Lung (tissue), 12 donors: ENCODE results near the gene GAB3. TPM values are rescaled to one million over a fixed set of nuclear protein-coding genes. Genes with fewer than 3 reads are reported as not detected.

Experiments
- ATAC-seq: fragments of 200-7000 bp; cut with Tn5 transposase; one replicate; pipeline ENCODE4 v1.9.1; 2020; ENCODE audit warnings: moderate number of reproducible peaks; ENCODE audit not compliant: insufficient read depth, low FRiP score
- DNase-seq, 3 donors: peaks; one replicate each; pipeline ENCODE4 v3.0.0-alpha.2; 2013 to 2017
- H3K27ac ChIP-seq, 2 donors: one replicate each; pipeline ENCODE4 v1.5.1; 2013; ENCODE audit warnings: mild to moderate bottlenecking in 2 of 2, moderate library complexity in 2 of 2, control low read depth in 1 of 2, inconsistent platforms in 1 of 2, low read depth in 1 of 2, low read length in 1 of 2
- H3K27me3 ChIP-seq, 3 donors: one replicate each; pipeline ENCODE4 v1.5.1; 2013; ENCODE audit warnings: low read length in 2 of 3; ENCODE audit not compliant: control insufficient read depth in 3 of 3, insufficient read depth in 3 of 3
- H3K36me3 ChIP-seq, 4 donors: one replicate each; pipeline ENCODE4 v1.5.1; 2013; ENCODE audit warnings: low read length in 4 of 4, mild to moderate bottlenecking in 1 of 4, moderate library complexity in 1 of 4; ENCODE audit not compliant: control insufficient read depth in 4 of 4, insufficient read depth in 4 of 4
- H3K4me1 ChIP-seq, 5 donors: one replicate each; pipeline ENCODE4 v1.5.1; 2013; ENCODE audit warnings: low read length in 5 of 5, mild to moderate bottlenecking in 2 of 5, moderate library complexity in 1 of 5; ENCODE audit not compliant: control insufficient read depth in 5 of 5, insufficient read depth in 5 of 5
- H3K4me3 ChIP-seq: one replicate; pipeline ENCODE4 v1.5.1; 2013; ENCODE audit warnings: mild to moderate bottlenecking, control low read depth, moderate library complexity
- H3K9ac ChIP-seq, 2 donors: one replicate each; pipeline ENCODE4 v1.5.1; 2013; ENCODE audit warnings: low read length in 2 of 2, control low read depth in 1 of 2; ENCODE audit not compliant: insufficient read depth in 1 of 2
- H3K9me3 ChIP-seq, 4 donors: one replicate each; pipeline ENCODE4 v1.5.1; 2013; ENCODE audit warnings: low read length in 3 of 4, mild to moderate bottlenecking in 1 of 4, moderate library complexity in 1 of 4; ENCODE audit not compliant: control insufficient read depth in 4 of 4, insufficient read depth in 3 of 4
- CTCF ChIP-seq: IDR thresholded peaks from 2 replicates; pipeline ENCODE4 v1.5.1; 2012; ENCODE audit warnings: mild to moderate bottlenecking; ENCODE audit errors: control extremely low read depth, extremely low read depth
- WGBS, 2 donors: extraction: QIAGEN DNeasy Blood & Tissue Kit; methylation state at CpG; one replicate each; pipeline ENCODE4 v1.1.7; 2013; 5-methylcytosine and 5-hydroxymethylcytosine counted together
- polyA plus RNA-seq, 2 donors: library from polyadenylated mRNA; stranded (reverse); fragments of 200-250 nt; gene quantifications; one replicate each; pipeline ENCODE4 v1.2.1, GENCODE V29; 2013
- total RNA-seq, 2 donors: library from RNA; depleted of rRNA in 1 of 2; stranded (reverse); fragments of >200 nt in 1 of 2; gene quantifications; one replicate each; pipeline ENCODE4 v1.2.1, GENCODE V29; 2014 to 2021
- donor health status: control.
- donor health status: control.
- donor health status: Bipolar disorder and iron deficiency.
- donor health status: healthy.
- donor health status: DM: yes; HTN: yes; CAD: no.

Gene GAB3
- total and polyA plus RNA-seq, 4 donors = 4.4 to 12.8 (median 10.2) TPM

DNA sequence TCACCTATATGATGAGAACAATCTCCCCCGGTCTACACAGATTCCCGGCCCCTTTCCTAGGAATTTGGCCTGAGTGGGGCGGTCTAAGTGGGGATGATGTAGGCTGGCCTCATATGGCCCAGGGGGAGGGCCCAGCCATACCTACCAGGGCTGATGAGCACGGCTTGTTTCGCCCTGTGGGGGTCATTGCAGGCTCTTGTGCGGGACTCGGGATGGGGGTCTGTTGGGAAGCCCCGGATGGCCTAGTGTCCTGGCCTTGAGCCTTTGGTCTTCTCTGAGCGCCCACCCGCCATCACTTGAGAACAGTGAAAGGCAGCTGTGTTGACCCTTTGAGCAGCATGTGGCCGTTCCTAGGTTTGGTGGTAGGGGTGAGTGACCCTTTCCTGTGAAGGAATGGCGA is 92.7 kb downstream of the GAB3 start:
- no peak for ATAC-seq
- TF ChIP-seq CTCF = no peak
- Histone ChIP-seq H3K27me3 (no peaks in the 10 kb centered on the region), H3K27ac (no peak overlapping the region), H3K36me3 (no peaks in the 10 kb centered on the region), H3K9me3 (peaks cover 0 to 11% (median 1%) of the 10 kb centered on the region in 4 donors), H3K4me1 (no peaks in the 10 kb centered on the region), H3K4me3 (no peak overlapping the region), H3K9ac (no peak overlapping the region)
- 91 to 97% methylated on average over 12 of the region's 12 CpGs for WGBS, 2 donors
- DNase-seq = no peak

DNA sequence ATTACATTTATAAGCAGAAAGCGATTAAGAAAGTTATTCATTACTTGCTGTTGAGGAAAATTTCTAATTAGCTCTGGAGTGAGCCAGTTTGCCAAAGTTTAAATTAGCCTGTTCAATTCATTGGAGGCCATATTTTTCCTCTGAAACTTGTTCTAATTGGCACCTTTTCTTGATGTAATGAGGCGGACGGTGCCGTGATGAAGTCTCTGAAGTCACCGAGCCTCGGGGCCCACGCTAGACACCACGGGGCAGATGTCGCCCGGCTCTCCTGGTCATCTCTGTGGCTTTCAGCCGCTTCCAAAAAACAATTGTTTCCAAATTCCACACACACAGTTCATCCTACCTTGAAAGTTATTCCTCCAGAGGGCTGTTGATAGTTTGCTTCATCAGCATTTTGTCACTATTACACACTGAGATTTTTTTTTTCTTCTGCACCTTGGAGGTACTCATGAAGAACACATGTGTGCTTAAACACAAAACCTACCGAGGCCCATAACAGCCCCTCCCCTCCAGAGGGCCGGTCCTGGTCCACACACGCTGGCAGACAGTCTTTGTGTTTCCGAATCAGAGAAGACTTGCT is 93.6 kb downstream of the GAB3 start:
- TF ChIP-seq CTCF = no peak
- no peak for DNase-seq
- Histone ChIP-seq H3K27ac (no peak overlapping the region), H3K36me3 (no peaks in the 10 kb centered on the region), H3K9ac (no peak overlapping the region), H3K27me3 (no peaks in the 10 kb centered on the region), H3K4me3 (no peak overlapping the region), H3K4me1 (no peaks in the 10 kb centered on the region), H3K9me3 (peaks cover 0 to 8% (median 1%) of the 10 kb centered on the region in 4 donors)
- no peak for ATAC-seq
- 92 to 97% methylated on average over 15 of the region's 15 CpGs for WGBS, 2 donors

- peaks cover 0 to 8% (median 1%) of the 10 kb centered on the region in 4 donors for H3K9me3 ChIP-seq
- DNase-seq (peak in 1 of 3 donors; percentile 4), ATAC-seq (no peak)
- WGBS, 2 donors = 86 to 97% methylated on average over 7 to 11 of the region's 11 CpGs
- no peak overlapping the region for H3K27ac ChIP-seq
- H3K4me3 ChIP-seq = no peak overlapping the region
- no peak for TF ChIP-seq CTCF
- H3K4me1 ChIP-seq = no peaks in the 10 kb centered on the region
- no peak overlapping the region for H3K9ac ChIP-seq
- no peaks in the 10 kb centered on the region for H3K36me3 ChIP-seq
- no peaks in the 10 kb centered on the region for H3K27me3 ChIP-seq
Measured at GRCh38 chrX:154655786-154656185, 95.1 kb downstream of the GAB3 start.

DNA sequence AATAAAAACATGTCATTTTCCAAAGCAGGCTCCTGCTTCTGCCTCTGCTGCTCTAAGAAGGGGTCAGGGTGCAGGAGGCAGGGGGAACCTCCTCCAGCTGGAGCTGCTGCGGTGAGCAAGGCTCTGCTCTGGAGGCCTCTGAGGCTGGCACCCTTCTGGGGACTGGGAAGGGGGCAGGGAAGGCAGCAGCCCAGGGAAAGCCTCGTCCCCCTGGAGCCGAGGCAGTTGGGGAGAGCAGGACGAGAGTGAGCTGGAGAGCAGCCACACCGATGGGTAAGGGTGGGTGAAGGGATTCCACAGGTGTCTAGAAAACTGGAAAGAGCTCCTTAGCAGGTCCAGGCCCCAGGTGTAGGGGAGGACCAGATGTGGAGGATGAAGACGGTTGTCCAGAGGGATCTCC is 95.5 kb downstream of the GAB3 start:
- Histone ChIP-seq H3K36me3 (no peaks in the 10 kb centered on the region), H3K27me3 (no peaks in the 10 kb centered on the region), H3K9ac (no peak overlapping the region), H3K4me1 (no peaks in the 10 kb centered on the region), H3K27ac (no peak overlapping the region), H3K4me3 (no peak overlapping the region), H3K9me3 (peaks cover 0 to 8% (median 1%) of the 10 kb centered on the region in 4 donors)
- ATAC-seq (no peak), DNase-seq (no peak)
- TF ChIP-seq CTCF = no peak
- WGBS, 2 donors = 82 to 94% methylated on average over 6 of the region's 6 CpGs
